Endodermal cell (in vitro differentiated cells): ENCODE results near the gene TLE2. TPM values are rescaled to one million over a fixed set of nuclear protein-coding genes. Genes with fewer than 3 reads are reported as not detected.

Experiments used
- DNase-seq: peaks from one replicate; pipeline ENCODE4 v3.0.0-alpha.2; 2017
- H3K27ac ChIP-seq: 2 replicates; pipeline ENCODE4 v1.5.1; 2013; ENCODE audit warnings: mild to moderate bottlenecking, low read depth, low read length, moderate library complexity
- H3K27me3 ChIP-seq: 2 replicates; pipeline ENCODE4 v1.6.1; 2013; ENCODE audit warnings: mild to moderate bottlenecking, low read length, moderate library complexity; ENCODE audit not compliant: insufficient read depth, control insufficient read depth, poor library complexity, severe bottlenecking
- H3K36me3 ChIP-seq: 2 replicates; pipeline ENCODE4 v1.7.0; 2013; ENCODE audit warnings: mild to moderate bottlenecking, low read length, moderate library complexity; ENCODE audit not compliant: control insufficient read depth, insufficient read depth
- H3K4me1 ChIP-seq: one replicate; pipeline ENCODE4 v1.7.0; 2013; ENCODE audit warnings: low read length; ENCODE audit not compliant: control insufficient read depth, insufficient read depth
- H3K4me3 ChIP-seq: 2 replicates; pipeline ENCODE4 v1.5.1; 2013; ENCODE audit warnings: mild to moderate bottlenecking, low read length, moderate library complexity
- H3K9ac ChIP-seq: 2 replicates; pipeline ENCODE4 v1.6.1; 2013; ENCODE audit warnings: mild to moderate bottlenecking, low read length, moderate library complexity; ENCODE audit not compliant: poor library complexity, severe bottlenecking; ENCODE audit errors: extremely low read depth
- H3K9me3 ChIP-seq: 2 replicates; pipeline ENCODE4 v1.6.1; 2013; ENCODE audit warnings: mild to moderate bottlenecking, low read length, moderate library complexity; ENCODE audit not compliant: control insufficient read depth
- H3K27ac Mint-ChIP-seq: 2 replicates; pipeline ENCODE4 v1.8.0; 2020; ENCODE audit warnings: mixed read lengths
- H3K27me3 Mint-ChIP-seq: 2 replicates; pipeline ENCODE4 v1.8.0; 2021; ENCODE audit warnings: mild to moderate bottlenecking, mixed read lengths; ENCODE audit not compliant: insufficient read depth
- H3K36me3 Mint-ChIP-seq: 2 replicates; pipeline ENCODE4 v1.8.0; 2020; ENCODE audit warnings: low read depth, mixed read lengths
- H3K4me1 Mint-ChIP-seq: 2 replicates; pipeline ENCODE4 v1.8.0; 2020; ENCODE audit warnings: mixed read lengths
- H3K4me3 Mint-ChIP-seq: 2 replicates; pipeline ENCODE4 v1.8.0; 2020; ENCODE audit warnings: mild to moderate bottlenecking, moderate library complexity, mixed read lengths
- H3K9me3 Mint-ChIP-seq: 2 replicates; pipeline ENCODE4 v1.8.0; 2020; ENCODE audit warnings: mild to moderate bottlenecking, mixed read lengths
- WGBS, 2 experiments: methylation state at CpG; one replicate each; pipeline versions ENCODE4 v1.1.5 to v1.1.7; 2013; ENCODE audit warnings: missing lambda C conversion rate in 2 of 2, mixed read lengths in 1 of 2; ENCODE audit not compliant: insufficient coverage in 1 of 2, insufficient read length in 1 of 2; 5-methylcytosine and 5-hydroxymethylcytosine counted together
- total RNA-seq, 2 donors: library from RNA; stranded (reverse); fragmentation: NEBNext Ultra II Directional in 1 of 2; extraction: Animal tissue kit (Norgen Biotek cat#: 25700) in 1 of 2; gene quantifications; 2 replicates in 1 of 2; 3 replicates in 1 of 2; pipeline ENCODE4 v1.2.1, GENCODE V29; 2021
- TF ChIP-seq, protein P1 (sequence below): fragments of 200-600 bp; sonication (generic); conservative IDR thresholded peaks from 2 replicates; pipeline ENCODE4 v1.5.0; 2021; ENCODE audit warnings: antibody characterized with exemption, mild to moderate bottlenecking

TLE2 gene
- total RNA-seq, 2 donors from 2014 or later: 75.0 to 80.3 TPM

- H3K9me3 ChIP-seq: no peaks in the 10 kb centered on the region
- Mint-ChIP-seq H3K4me1 (peaks cover 30% of the 10 kb centered on the region), H3K9me3 (no peaks in the 10 kb centered on the region), H3K36me3 (no peaks in the 10 kb centered on the region), H3K27me3 (peaks cover 44% of the 10 kb centered on the region), H3K27ac (no peak overlapping the region), H3K4me3 (no peak overlapping the region)
- 81% methylated on average over 8 of the region's 8 CpGs; no CpG with 5 or more reads in 1 of the 2 experiments for WGBS, 2 experiments
- no peak overlapping the region for H3K9ac ChIP-seq
- H3K36me3 ChIP-seq: no peaks in the 10 kb centered on the region
- TF ChIP-seq, protein P1, sequence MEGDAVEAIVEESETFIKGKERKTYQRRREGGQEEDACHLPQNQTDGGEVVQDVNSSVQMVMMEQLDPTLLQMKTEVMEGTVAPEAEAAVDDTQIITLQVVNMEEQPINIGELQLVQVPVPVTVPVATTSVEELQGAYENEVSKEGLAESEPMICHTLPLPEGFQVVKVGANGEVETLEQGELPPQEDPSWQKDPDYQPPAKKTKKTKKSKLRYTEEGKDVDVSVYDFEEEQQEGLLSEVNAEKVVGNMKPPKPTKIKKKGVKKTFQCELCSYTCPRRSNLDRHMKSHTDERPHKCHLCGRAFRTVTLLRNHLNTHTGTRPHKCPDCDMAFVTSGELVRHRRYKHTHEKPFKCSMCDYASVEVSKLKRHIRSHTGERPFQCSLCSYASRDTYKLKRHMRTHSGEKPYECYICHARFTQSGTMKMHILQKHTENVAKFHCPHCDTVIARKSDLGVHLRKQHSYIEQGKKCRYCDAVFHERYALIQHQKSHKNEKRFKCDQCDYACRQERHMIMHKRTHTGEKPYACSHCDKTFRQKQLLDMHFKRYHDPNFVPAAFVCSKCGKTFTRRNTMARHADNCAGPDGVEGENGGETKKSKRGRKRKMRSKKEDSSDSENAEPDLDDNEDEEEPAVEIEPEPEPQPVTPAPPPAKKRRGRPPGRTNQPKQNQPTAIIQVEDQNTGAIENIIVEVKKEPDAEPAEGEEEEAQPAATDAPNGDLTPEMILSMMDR: no peak
- no peak overlapping the region for H3K4me3 ChIP-seq
- H3K4me1 ChIP-seq: peaks cover 15% of the 10 kb centered on the region
- H3K27me3 ChIP-seq: no peaks in the 10 kb centered on the region
- no peak for DNase-seq
- no peak overlapping the region for H3K27ac ChIP-seq
Measured at GRCh38 chr19:2982561-2982960, 46.5 kb downstream of the TLE2 start.

GRCh38 chr19:2981898-2982297 lies 47.2 kb downstream of the TLE2 start:
- no peak for DNase-seq
- no peak overlapping the region for H3K27ac ChIP-seq
- H3K9me3 Mint-ChIP-seq: no peaks in the 10 kb centered on the region
- H3K4me3 ChIP-seq: no peak overlapping the region
- no peaks in the 10 kb centered on the region for H3K36me3 ChIP-seq
- peaks cover under 1% of the 10 kb centered on the region for H3K27me3 ChIP-seq
- WGBS, 2 experiments: 80 to 93% methylated on average over 5 of the region's 5 CpGs
- no peaks in the 10 kb centered on the region for H3K9me3 ChIP-seq
- peaks cover 10% of the 10 kb centered on the region for H3K4me1 ChIP-seq
- no peaks in the 10 kb centered on the region for H3K36me3 Mint-ChIP-seq
- H3K27me3 Mint-ChIP-seq: peaks cover 46% of the 10 kb centered on the region
- TF ChIP-seq, protein P1: no peak
- H3K27ac Mint-ChIP-seq: no peak overlapping the region
- no peak overlapping the region for H3K9ac ChIP-seq
- peaks cover 24% of the 10 kb centered on the region for H3K4me1 Mint-ChIP-seq
- H3K4me3 Mint-ChIP-seq: no peak overlapping the region

DNA sequence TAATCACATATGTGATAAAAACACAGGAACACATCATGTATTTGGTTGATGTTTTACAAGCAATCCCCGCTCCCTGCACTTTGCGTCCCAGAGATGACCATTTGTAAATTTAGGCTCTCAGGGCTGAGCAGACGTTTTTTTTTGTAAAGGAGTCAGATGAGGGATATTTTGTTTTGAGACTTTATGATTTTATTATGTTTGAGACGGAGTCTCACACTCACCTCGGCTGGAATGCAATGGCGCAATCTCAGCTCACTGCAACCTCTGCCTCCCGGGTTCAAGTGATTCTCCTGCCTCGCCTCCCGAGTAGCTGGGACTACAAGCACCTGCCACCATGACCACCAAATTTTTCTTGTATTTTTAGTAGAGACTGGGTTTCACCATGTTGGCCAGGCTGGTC lies 50.3 kb downstream of the TLE2 start:
- Histone ChIP-seq H3K4me3 (no peak overlapping the region), H3K27me3 (peaks cover 8% of the 10 kb centered on the region), H3K36me3 (no peaks in the 10 kb centered on the region), H3K9me3 (no peaks in the 10 kb centered on the region), H3K4me1 (peaks cover 5% of the 10 kb centered on the region), H3K9ac (no peak overlapping the region), H3K27ac (no peak overlapping the region)
- H3K4me3 Mint-ChIP-seq: no peak overlapping the region
- DNase-seq: no peak
- H3K27me3 Mint-ChIP-seq: peaks cover 63% of the 10 kb centered on the region
- TF ChIP-seq, protein P1: no peak
- no peak overlapping the region for H3K27ac Mint-ChIP-seq
- WGBS, 2 experiments: 89 to 91% methylated on average over 9 of the region's 9 CpGs
- no peaks in the 10 kb centered on the region for H3K9me3 Mint-ChIP-seq
- peaks cover 24% of the 10 kb centered on the region for H3K4me1 Mint-ChIP-seq
- H3K36me3 Mint-ChIP-seq: no peaks in the 10 kb centered on the region
